ENCODE results near the gene RSPH1. TPM values are rescaled to one million over a fixed set of nuclear protein-coding genes. Genes with fewer than 3 reads are reported as not detected.
A peak's percentile ranks its signal among the peaks of the same experiment; 100 is the strongest.

The RSPH1 gene
- total and polyA plus RNA-seq, 12 donors: 0.13 to 5.8 (median 0.87) TPM; not detected in 2

DNA sequence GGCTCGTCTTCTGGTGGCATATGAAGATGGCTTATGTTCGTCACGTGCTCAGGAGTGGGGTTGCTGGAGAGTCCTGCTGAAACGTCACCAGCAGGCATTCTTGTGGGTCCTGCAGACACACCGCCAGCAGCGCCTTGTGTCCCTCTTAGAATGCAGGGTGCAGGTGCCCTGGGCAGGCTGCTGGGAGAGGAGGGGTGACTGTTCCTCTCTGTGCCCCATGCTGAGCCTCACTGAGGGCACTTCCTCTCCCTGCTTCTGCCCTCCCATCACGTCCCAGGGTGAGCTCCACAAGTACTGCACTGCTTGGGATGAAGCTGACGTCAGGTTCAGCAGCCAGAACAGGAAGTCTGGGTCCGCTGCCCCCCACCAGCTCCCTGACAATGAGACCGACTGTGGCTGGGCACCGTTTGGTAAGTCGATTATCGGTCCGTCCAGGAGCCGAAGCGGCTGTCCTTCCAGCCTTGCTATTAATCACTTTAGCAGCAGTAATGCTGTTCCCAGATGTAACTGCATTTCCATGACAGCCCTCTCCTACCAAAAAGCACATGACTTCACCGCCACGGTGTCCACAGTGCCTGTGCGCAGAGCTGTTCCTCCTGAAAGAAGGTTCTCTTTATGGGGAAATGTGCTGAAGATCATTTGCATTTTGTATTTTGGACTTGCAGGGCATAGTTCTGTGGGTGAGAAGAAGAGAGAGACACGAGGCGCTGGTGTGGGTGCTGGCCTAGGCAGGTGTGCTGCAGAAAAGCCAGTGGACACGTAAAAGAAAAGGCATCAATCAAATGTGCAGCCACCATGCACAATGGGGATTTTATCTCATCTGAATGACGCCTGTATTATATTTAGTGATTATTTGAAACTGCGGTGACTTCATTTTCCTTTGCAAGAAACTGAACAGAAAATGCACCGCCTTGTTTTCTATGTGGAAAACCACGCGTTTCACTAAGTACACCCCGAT, 38.7 kb upstream of the RSPH1 start:
- Histone ChIP-seq H3K9me3 (replicated peaks in 1 of 3) (no peaks in the 10 kb centered on the region), H3K36me3 (replicated peaks in 1 of 2) (no peaks in the 10 kb centered on the region), H3K4me1 (replicated peaks in 1 of 2) (peaks cover 13 to 17% of the 10 kb centered on the region in 2 donors), H3K27ac (peak overlapping the region in 4 of 5 donors; percentile 3 to 89 (median 44)), H3K4me3 (no peak overlapping the region), H3K27me3 (no peaks in the 10 kb centered on the region)
- 72 to 85% (median 79%) methylated on average over 18 to 28 of the region's 28 CpGs for WGBS, 4 donors
- intact Hi-C loops (cut with DNase I): no loop called here
- peak; percentile 39 to 91 (median 54) for DNase-seq
- TF ChIP-seq POLR2A (IDR thresholded peaks at IDR 0.05) (peak; percentile 32 to 53), CTCF (IDR thresholded peaks at IDR 0.05) (no peak)

DNA sequence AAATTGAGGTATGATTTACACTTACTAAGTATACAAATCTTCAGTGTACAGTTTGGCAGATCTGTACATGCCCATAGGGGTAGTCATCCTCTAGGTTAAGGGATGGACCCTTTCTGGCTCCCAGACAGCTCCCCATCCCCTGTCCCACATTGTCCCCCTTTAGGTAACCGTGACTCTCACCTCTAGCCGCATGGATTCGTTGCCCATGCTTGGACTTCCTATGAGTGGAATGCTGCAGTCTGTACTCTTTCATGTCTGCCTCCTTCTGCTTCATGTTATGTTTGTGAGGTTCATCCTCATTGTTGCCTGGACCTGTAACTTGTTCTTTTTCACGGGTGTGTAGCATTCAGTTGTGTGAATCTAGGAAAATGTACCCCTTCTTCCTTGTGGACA, 37.9 kb upstream of the RSPH1 start:
- no peak overlapping the region for H3K4me3 ChIP-seq
- intact Hi-C loops (cut with DNase I): no loop called here
- peak in 2 of 7 donors; percentile 15 to 53 for DNase-seq
- H3K9me3 ChIP-seq (replicated peaks in 1 of 3): no peaks in the 10 kb centered on the region
- peaks cover 13 to 17% of the 10 kb centered on the region in 2 donors for H3K4me1 ChIP-seq (replicated peaks in 1 of 2)
- H3K27ac ChIP-seq: peak overlapping the region in 3 of 5 donors; percentile 3 to 89 (median 72)
- WGBS, 4 donors: 83 to 91% (median 85%) methylated on average over 4 of the region's 4 CpGs
- no peaks in the 10 kb centered on the region for H3K27me3 ChIP-seq
- H3K36me3 ChIP-seq (replicated peaks in 1 of 2): no peaks in the 10 kb centered on the region
- TF ChIP-seq POLR2A (IDR thresholded peaks at IDR 0.05) (no peak), CTCF (IDR thresholded peaks at IDR 0.05) (no peak)

DNA sequence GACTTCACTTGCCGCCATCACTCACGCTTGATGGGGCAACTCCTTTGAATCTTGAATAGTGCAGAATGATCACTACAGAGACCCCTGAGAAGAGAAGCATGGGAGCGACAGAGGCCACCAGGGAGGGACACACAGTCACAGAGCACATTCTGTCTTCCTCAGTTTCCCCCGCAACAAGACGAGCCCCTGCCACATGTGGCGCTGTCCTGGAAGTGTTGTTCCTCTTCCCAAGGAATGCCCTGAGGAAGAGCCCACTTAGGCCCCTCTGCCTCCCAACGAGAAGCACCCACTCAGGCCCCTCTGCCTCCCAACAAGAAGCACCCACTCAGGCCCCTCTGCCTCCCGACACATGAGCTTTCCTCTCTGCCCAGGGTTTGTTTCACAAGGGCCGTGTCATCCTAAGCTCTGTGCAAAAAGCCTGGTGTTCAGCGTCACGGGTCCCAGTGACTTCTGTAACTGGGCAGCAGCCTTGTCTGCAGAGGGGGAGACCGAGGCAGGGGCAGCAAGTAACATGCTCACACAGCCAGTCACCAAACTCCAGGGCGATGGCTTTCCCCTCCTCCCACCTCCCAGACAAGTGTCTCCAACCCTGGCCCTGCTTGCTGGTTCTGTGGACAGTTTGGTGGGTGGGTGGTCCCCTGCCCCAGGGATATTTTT, 37.4 kb upstream of the RSPH1 start:
- 90 to 95% (median 92%) methylated on average over 9 to 13 of the region's 13 CpGs for WGBS, 4 donors
- Histone ChIP-seq H3K27me3 (no peaks in the 10 kb centered on the region), H3K27ac (peak overlapping the region in 4 of 5 donors; percentile 20 to 91 (median 60)), H3K9me3 (replicated peaks in 1 of 3) (no peaks in the 10 kb centered on the region), H3K4me3 (no peak overlapping the region), H3K4me1 (replicated peaks in 1 of 2) (peaks cover 13 to 21% of the 10 kb centered on the region in 2 donors), H3K36me3 (replicated peaks in 1 of 2) (no peaks in the 10 kb centered on the region)
- peak in 3 of 7 donors; percentile 20 to 59 (median 30) for DNase-seq
- intact Hi-C loops (cut with DNase I): no loop called here
- TF ChIP-seq POLR2A (IDR thresholded peaks at IDR 0.05) (no peak), CTCF (IDR thresholded peaks at IDR 0.05) (no peak)
